ENCODE results near the gene MYRIP. TPM values are rescaled to one million over a fixed set of nuclear protein-coding genes. Genes with fewer than 3 reads are reported as not detected.

The MYRIP gene
- total and polyA plus RNA-seq, 8 donors: 1.4 to 11.2 (median 7.8) TPM

DNA sequence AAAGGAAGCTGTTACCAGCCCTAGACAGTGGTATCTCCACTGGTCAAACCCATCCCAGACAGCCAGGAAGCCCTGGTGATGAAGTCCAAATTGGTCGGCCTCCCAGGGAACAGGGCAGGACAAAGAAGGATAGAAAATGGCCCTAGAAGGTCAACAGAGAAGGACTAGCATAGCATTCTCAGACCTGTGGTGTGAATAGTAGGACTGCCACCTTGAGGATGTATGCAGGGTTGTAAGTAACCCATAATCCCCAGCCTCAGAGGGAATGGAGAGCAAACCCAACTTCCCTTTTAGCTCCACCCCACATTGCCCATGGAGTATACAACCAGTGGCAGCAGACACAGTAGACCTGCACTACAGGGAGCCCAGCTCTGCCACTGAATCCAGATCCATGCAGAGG, 431.5 kb downstream of the MYRIP start:
- WGBS, 2 donors: 96 to 100% methylated on average over 1 of the region's 1 CpG
- no peak for FAIRE-seq
- H3K9me3 ChIP-seq: no peaks in the 10 kb centered on the region
- no peaks in the 10 kb centered on the region for H3K4me1 ChIP-seq
- no peaks in the 10 kb centered on the region for H3K36me3 ChIP-seq
- ATAC-seq: no peak
- no peaks in the 10 kb centered on the region for H3K27me3 ChIP-seq
- TF ChIP-seq, protein P1, sequence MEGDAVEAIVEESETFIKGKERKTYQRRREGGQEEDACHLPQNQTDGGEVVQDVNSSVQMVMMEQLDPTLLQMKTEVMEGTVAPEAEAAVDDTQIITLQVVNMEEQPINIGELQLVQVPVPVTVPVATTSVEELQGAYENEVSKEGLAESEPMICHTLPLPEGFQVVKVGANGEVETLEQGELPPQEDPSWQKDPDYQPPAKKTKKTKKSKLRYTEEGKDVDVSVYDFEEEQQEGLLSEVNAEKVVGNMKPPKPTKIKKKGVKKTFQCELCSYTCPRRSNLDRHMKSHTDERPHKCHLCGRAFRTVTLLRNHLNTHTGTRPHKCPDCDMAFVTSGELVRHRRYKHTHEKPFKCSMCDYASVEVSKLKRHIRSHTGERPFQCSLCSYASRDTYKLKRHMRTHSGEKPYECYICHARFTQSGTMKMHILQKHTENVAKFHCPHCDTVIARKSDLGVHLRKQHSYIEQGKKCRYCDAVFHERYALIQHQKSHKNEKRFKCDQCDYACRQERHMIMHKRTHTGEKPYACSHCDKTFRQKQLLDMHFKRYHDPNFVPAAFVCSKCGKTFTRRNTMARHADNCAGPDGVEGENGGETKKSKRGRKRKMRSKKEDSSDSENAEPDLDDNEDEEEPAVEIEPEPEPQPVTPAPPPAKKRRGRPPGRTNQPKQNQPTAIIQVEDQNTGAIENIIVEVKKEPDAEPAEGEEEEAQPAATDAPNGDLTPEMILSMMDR (IDR thresholded peaks at IDR 0.05): no peak
- DNase-seq: no peak
- intact Hi-C loops (cut with DNase I): no loop called here
- H3K4me3 ChIP-seq: no peak overlapping the region
- H3K27ac ChIP-seq: no peak overlapping the region

GRCh38 chr3:40242216-40242615, 432.8 kb downstream of the MYRIP start:
- ATAC-seq (no peak), FAIRE-seq (no peak), DNase-seq (no peak)
- intact Hi-C loops (cut with DNase I): no loop called here
- no peak overlapping the region for H3K27ac ChIP-seq
- H3K9me3 ChIP-seq: no peaks in the 10 kb centered on the region
- H3K4me3 ChIP-seq: no peak overlapping the region
- no peaks in the 10 kb centered on the region for H3K4me1 ChIP-seq
- WGBS, 2 donors: 91 to 96% methylated on average over 1 of the region's 1 CpG
- TF ChIP-seq, protein P1 (IDR thresholded peaks at IDR 0.05): no peak
- H3K27me3 ChIP-seq: no peaks in the 10 kb centered on the region
- no peaks in the 10 kb centered on the region for H3K36me3 ChIP-seq

- intact Hi-C loops (cut with DNase I): no loop called here
- no peaks in the 10 kb centered on the region for H3K9me3 ChIP-seq
- H3K4me1 ChIP-seq: no peaks in the 10 kb centered on the region
- WGBS, 2 donors: 66 to 81% methylated on average over 1 of the region's 1 CpG
- no peak for FAIRE-seq
- no peaks in the 10 kb centered on the region for H3K27me3 ChIP-seq
- no peak for ATAC-seq
- no peak for DNase-seq
- H3K27ac ChIP-seq: no peak overlapping the region
- no peak overlapping the region for H3K4me3 ChIP-seq
- TF ChIP-seq, protein P1 (IDR thresholded peaks at IDR 0.05): no peak
- H3K36me3 ChIP-seq: no peaks in the 10 kb centered on the region
These were observed 433.2 kb downstream of the MYRIP start for GRCh38 chr3:40242638-40243037.

DNA sequence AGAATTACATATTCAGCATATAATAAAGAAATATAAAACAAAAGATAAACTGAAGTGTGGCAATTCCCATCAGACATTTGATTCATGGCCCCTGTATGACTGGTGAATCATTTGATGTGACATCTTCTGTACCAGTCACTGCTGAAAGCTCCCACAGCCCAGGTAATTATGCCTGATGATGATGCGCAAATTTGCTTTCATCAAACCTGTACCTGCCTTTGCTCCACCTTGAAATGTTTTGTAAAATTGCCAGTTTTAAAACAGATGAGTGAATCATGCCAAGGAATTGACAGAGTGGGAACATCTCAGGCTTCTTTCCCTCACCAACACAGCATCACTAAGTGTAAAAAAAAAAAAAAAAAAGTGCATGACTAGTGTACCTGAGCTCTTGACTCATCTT, 433.6 kb downstream of the MYRIP start:
- no peaks in the 10 kb centered on the region for H3K36me3 ChIP-seq
- no peak overlapping the region for H3K4me3 ChIP-seq
- H3K9me3 ChIP-seq: no peaks in the 10 kb centered on the region
- no peak for DNase-seq
- H3K27me3 ChIP-seq: no peaks in the 10 kb centered on the region
- no peak for ATAC-seq
- WGBS, 2 donors: 0 to 97% methylated on average over 1 of the region's 1 CpG
- H3K4me1 ChIP-seq: no peaks in the 10 kb centered on the region
- TF ChIP-seq, protein P1 (IDR thresholded peaks at IDR 0.05): no peak
- H3K27ac ChIP-seq: no peak overlapping the region
- no peak for FAIRE-seq
- intact Hi-C loops (cut with DNase I): no loop called here

DNA sequence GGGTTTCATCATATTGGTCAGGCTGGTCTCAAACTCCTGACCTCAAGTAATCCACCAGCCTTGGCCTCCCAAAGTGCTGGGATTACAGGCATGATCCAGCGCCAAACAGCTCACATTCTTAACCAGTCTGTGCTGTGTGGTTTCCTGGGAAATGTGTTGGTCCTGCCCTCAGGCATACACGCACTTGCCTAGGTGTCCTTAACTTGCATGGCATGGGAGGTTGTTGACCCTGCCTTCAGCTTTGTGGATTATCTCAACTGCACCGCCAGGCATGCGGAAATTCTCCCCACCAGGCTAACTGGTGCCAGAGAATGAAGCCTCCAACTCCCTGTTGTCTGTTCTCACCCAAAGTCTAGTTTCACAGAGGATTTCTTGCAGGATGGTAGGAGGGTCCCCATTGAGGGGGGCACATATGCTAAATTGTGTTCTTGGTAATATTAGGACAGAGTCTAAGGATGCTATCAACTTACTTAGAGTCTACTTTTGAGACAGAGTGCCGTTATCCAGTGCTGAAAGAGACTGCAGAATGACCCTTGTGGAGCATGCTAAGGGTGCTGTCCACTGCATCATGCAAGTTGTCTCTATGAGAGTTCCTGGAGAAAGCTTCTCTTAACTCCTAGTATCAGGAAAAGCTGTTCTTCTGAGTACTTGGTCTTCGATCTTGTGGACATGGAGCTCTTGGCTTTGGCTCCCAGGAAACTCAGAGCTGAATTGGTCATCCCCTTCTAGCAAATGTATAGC, 438.5 kb downstream of the MYRIP start:
- TF ChIP-seq, protein P1 (IDR thresholded peaks at IDR 0.05): no peak
- ATAC-seq: no peak
- Histone ChIP-seq H3K9me3 (no peaks in the 10 kb centered on the region), H3K36me3 (no peaks in the 10 kb centered on the region), H3K4me1 (no peaks in the 10 kb centered on the region), H3K27ac (no peak overlapping the region), H3K27me3 (no peaks in the 10 kb centered on the region), H3K4me3 (no peak overlapping the region)
- 94 to 99% methylated on average over 6 of the region's 6 CpGs for WGBS, 2 donors
- no peak for DNase-seq
- intact Hi-C loops (cut with DNase I): no loop called here
- FAIRE-seq: no peak

Data from pancreas (tissue), 10 donors.